ENCODE data around the gene C1orf35.

DNA sequence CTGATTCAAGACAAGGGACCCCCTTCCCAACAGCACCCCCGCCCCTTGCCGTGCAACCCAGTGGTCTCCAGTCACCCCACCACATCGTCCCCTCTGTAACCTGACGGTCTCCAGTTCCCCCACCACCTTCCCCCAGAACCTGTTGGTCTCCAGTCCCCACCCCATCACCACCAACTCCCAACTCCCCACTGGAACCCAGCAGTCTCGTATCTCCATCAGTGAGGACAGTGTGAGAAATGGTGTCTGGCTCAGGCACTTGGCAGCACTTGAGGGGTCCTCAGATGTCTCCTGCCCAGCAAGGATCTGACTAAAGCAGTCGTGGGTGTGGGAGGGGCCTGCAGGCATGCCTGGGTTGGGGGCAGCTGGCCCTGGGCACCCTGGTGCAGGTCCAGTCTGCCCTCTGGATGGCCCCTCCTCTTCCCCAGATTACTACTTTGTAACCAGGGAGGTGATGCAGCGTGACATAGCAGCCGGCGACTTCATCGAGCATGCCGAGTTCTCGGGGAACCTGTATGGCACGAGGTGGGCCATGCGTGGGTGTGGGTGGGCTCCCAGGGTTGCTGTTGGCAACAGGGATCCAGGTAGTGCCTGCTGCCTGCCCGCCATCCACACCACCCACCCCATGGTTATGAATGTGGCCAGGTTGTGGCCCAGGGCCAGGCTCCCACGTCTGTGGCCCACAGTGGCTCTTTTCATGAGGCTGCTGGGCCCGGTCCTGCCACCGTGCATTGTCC is 43.5 kb upstream of the C1orf35 start:
- TF ChIP-seq GATA3 (IDR thresholded peaks at IDR 0.05; ENCODE audit: low read depth, low read length) (no peak), GATA2 (IDR thresholded peaks at IDR 0.05; ENCODE audit: low read depth, low read length) (no peak)

All from SH-SY5Y (cell line).